Vagina (tissue), 2 donors: Measurements from ENCODE around the gene EDAR.

Experiments used
- POLR2A ChIP-seq, 2 donors: fragments of 450-650 bp; IDR thresholded peaks; one replicate each; pipeline ENCODE4 v1.6.1; 2017; ENCODE audit warnings: antibody characterized with exemption in 2 of 2, mild to moderate bottlenecking in 2 of 2, moderate library complexity in 2 of 2
- POLR2AphosphoS5 ChIP-seq, 2 donors: sonication (generic); formaldehyde crosslinking; IDR thresholded peaks; one replicate each; pipeline ENCODE4 v1.9.0; 2017; ENCODE audit warnings: antibody characterized with exemption in 2 of 2, mild to moderate bottlenecking in 2 of 2, low read depth in 1 of 2; ENCODE audit not compliant: insufficient read depth in 1 of 2
- TF ChIP-seq, protein P1 (sequence below), 3 experiments: fragments of 450-650 bp in 2 of 3; fragments of 200-600 bp in 1 of 3; sonication (generic) in 1 of 3; IDR thresholded peaks; one replicate each; pipeline ENCODE4 v1.5.1; 2017 to 2019; ENCODE audit warnings: antibody characterized with exemption in 3 of 3, mild to moderate bottlenecking in 2 of 3, moderate library complexity in 2 of 3

DNA sequence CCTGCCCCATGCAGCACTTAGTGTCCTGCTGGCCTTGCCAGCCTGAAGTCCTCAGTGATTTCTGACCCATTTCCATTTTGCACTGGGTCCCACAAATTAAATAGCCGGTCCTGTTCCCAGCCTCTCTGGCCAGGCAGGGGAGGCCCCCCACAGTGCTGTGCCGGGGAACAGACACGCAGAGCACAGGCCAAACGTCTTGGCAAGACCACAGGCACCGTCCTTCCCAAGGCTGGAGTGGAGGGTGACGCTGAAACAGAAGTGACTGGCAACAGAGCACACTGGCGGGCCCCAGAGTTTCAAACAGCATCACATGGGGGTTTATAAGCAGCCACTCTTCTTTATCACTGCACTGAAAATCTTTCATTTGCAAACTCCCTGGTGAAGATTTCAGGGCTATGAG, 52.2 kb downstream of the EDAR start:
- TF ChIP-seq, protein P1, sequence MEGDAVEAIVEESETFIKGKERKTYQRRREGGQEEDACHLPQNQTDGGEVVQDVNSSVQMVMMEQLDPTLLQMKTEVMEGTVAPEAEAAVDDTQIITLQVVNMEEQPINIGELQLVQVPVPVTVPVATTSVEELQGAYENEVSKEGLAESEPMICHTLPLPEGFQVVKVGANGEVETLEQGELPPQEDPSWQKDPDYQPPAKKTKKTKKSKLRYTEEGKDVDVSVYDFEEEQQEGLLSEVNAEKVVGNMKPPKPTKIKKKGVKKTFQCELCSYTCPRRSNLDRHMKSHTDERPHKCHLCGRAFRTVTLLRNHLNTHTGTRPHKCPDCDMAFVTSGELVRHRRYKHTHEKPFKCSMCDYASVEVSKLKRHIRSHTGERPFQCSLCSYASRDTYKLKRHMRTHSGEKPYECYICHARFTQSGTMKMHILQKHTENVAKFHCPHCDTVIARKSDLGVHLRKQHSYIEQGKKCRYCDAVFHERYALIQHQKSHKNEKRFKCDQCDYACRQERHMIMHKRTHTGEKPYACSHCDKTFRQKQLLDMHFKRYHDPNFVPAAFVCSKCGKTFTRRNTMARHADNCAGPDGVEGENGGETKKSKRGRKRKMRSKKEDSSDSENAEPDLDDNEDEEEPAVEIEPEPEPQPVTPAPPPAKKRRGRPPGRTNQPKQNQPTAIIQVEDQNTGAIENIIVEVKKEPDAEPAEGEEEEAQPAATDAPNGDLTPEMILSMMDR (IDR thresholded peaks at IDR 0.05) = no peak
- TF ChIP-seq POLR2A (IDR thresholded peaks at IDR 0.05) = no peak
- no peak for TF ChIP-seq POLR2AphosphoS5 (IDR thresholded peaks at IDR 0.05; ENCODE audit: insufficient read depth in 1 of 2, low read depth in 1 of 2)
